NCI-H146 treated with DMSO at 0.1 percent for 48 hours (cell line): ENCODE measurements around the gene TMEM101.
"Not testable (repeated sequence)": the region's sequence is repeated elsewhere in the genome, so short reads cannot be mapped to it uniquely, and the experiment has no call there.

Source experiments
- DNase-seq: peaks from one replicate; lab custom pipeline; 2025; ENCODE audit not compliant: unreplicated experiment; lab: John Stamatoyannopoulos, UW

TMEM101 gene

GRCh38 chr17:44000871-44001460, 13.8 kb downstream of the TMEM101 start:
- DNase-seq, result no peak

- no peak for DNase-seq
Observed at GRCh38 chr17:44000141-44000860, 14.5 kb downstream of the TMEM101 start.

- DNase-seq, result no peak
Observed at GRCh38 chr17:43999024-43999423, 15.7 kb downstream of the TMEM101 start.

GRCh38 chr17:43998552-43998951, 16.2 kb downstream of the TMEM101 start:
- DNase-seq, result no peak

GRCh38 chr17:43997180-43997579, 17.6 kb downstream of the TMEM101 start:
- DNase-seq, result not testable (repeated sequence)

GRCh38 chr17:43995150-43995471, 19.7 kb downstream of the TMEM101 start:
- DNase-seq, result no peak

- no peak for DNase-seq
Observed at GRCh38 chr17:43994272-43995149, 20.3 kb downstream of the TMEM101 start.

GRCh38 chr17:43992641-43993040, 22.1 kb downstream of the TMEM101 start:
- no peak for DNase-seq

GRCh38 chr17:43988301-43988700, 26.5 kb downstream of the TMEM101 start:
- DNase-seq, result no peak

GRCh38 chr17:43987131-43988021, 27.4 kb downstream of the TMEM101 start:
- no peak for DNase-seq

- no peak for DNase-seq
Observed at GRCh38 chr17:43986225-43986981, 28.4 kb downstream of the TMEM101 start.

- DNase-seq, result no peak
Observed at GRCh38 chr17:43984521-43984920, 30.2 kb downstream of the TMEM101 start.

GRCh38 chr17:43983515-43984411, 31.0 kb downstream of the TMEM101 start:
- DNase-seq, result no peak

- no peak for DNase-seq
Observed at GRCh38 chr17:43983196-43983514, 31.6 kb downstream of the TMEM101 start.

- no peak for DNase-seq
Observed at GRCh38 chr17:43982171-43982570, 32.6 kb downstream of the TMEM101 start.

GRCh38 chr17:43979671-43980070, 35.1 kb downstream of the TMEM101 start:
- DNase-seq, result no peak

- DNase-seq, result no peak
Observed at GRCh38 chr17:43979011-43979410, 35.8 kb downstream of the TMEM101 start.

- no peak for DNase-seq
Observed at GRCh38 chr17:43978078-43978477, 36.7 kb downstream of the TMEM101 start.
